ENCODE results near the gene RNF138. TPM values are rescaled to one million over a fixed set of nuclear protein-coding genes. Genes with fewer than 3 reads are reported as not detected.

RNF138 gene
- total and polyA plus RNA-seq, 2 experiments from 2014 or later: 31.7 to 54.8 TPM

GRCh38 chr18:32096946-32097345 is 5.3 kb downstream of the RNF138 start:
- Histone ChIP-seq H3K27me3 (no peaks in the 10 kb centered on the region), H3K27ac (no peak overlapping the region), H3K4me3 (no peak overlapping the region), H3K4me1 (ENCODE audit: low read depth) (peaks cover 26% of the 10 kb centered on the region), H3K36me3 (no peaks in the 10 kb centered on the region), H3K9me3 (ENCODE audit: low read depth) (no peaks in the 10 kb centered on the region)
- TF ChIP-seq CTCF (IDR thresholded peaks at IDR 0.05; ENCODE audit: low read depth, low read length): no peak
- no peak for DNase-seq (ENCODE audit: low read depth in 1 of 2, low spot score in 1 of 2)

- Histone ChIP-seq H3K27ac (no peak overlapping the region), H3K4me3 (no peak overlapping the region), H3K36me3 (no peaks in the 10 kb centered on the region), H3K9me3 (ENCODE audit: low read depth) (no peaks in the 10 kb centered on the region), H3K4me1 (ENCODE audit: low read depth) (no peaks in the 10 kb centered on the region), H3K27me3 (no peaks in the 10 kb centered on the region)
- no peak for TF ChIP-seq CTCF (IDR thresholded peaks at IDR 0.05; ENCODE audit: low read depth, low read length)
- no peak for DNase-seq (ENCODE audit: low read depth in 1 of 2, low spot score in 1 of 2)
Observed at GRCh38 chr18:32104516-32104915, 12.8 kb downstream of the RNF138 start.

GRCh38 chr18:32110005-32110404 is 18.3 kb downstream of the RNF138 start:
- H3K27ac ChIP-seq: no peak overlapping the region
- H3K4me3 ChIP-seq: no peak overlapping the region
- no peaks in the 10 kb centered on the region for H3K9me3 ChIP-seq (ENCODE audit: low read depth)
- H3K36me3 ChIP-seq: peaks cover 14% of the 10 kb centered on the region
- no peak for TF ChIP-seq CTCF (IDR thresholded peaks at IDR 0.05; ENCODE audit: low read depth, low read length)
- no peak for DNase-seq (ENCODE audit: low read depth in 1 of 2, low spot score in 1 of 2)
- no peaks in the 10 kb centered on the region for H3K4me1 ChIP-seq (ENCODE audit: low read depth)
- no peaks in the 10 kb centered on the region for H3K27me3 ChIP-seq

GRCh38 chr18:32111706-32112105 is 20.0 kb downstream of the RNF138 start:
- H3K27me3 ChIP-seq: no peaks in the 10 kb centered on the region
- H3K4me1 ChIP-seq (ENCODE audit: low read depth): no peaks in the 10 kb centered on the region
- no peak for TF ChIP-seq CTCF (IDR thresholded peaks at IDR 0.05; ENCODE audit: low read depth, low read length)
- no peak for DNase-seq (ENCODE audit: low read depth in 1 of 2, low spot score in 1 of 2)
- no peak overlapping the region for H3K27ac ChIP-seq
- H3K4me3 ChIP-seq: no peak overlapping the region
- no peaks in the 10 kb centered on the region for H3K9me3 ChIP-seq (ENCODE audit: low read depth)
- H3K36me3 ChIP-seq: peaks cover 17% of the 10 kb centered on the region

- H3K27ac ChIP-seq: no peak overlapping the region
- no peaks in the 10 kb centered on the region for H3K27me3 ChIP-seq
- no peaks in the 10 kb centered on the region for H3K9me3 ChIP-seq (ENCODE audit: low read depth)
- H3K36me3 ChIP-seq: peaks cover 17% of the 10 kb centered on the region
- DNase-seq (ENCODE audit: low read depth in 1 of 2, low spot score in 1 of 2): no peak
- no peaks in the 10 kb centered on the region for H3K4me1 ChIP-seq (ENCODE audit: low read depth)
- H3K4me3 ChIP-seq: no peak overlapping the region
- no peak for TF ChIP-seq CTCF (IDR thresholded peaks at IDR 0.05; ENCODE audit: low read depth, low read length)
Observed at GRCh38 chr18:32112826-32113225, 21.2 kb downstream of the RNF138 start.

Measured in cardiac muscle cell (in vitro differentiated cells and primary cell).